ENCODE data around the gene IL1F10.
"Not testable (repeated sequence)": the region's sequence is repeated elsewhere in the genome, so short reads cannot be mapped to it uniquely, and the experiment has no call there.

IL1F10 gene

GRCh38 chr2:113093613-113093977 lies 25.8 kb downstream of the IL1F10 start:
- DNase-seq (ENCODE audit: low read depth, low spot score) = no peak
- TF ChIP-seq CTCF (IDR thresholded peaks at IDR 0.05; ENCODE audit: low read depth, low read length) = no peak
- in situ Hi-C loops (cut with HindIII; ENCODE audit: low sequenced_read_pairs) = no loop called here
- no peak overlapping the region for H3K4me3 ChIP-seq (ENCODE audit: low read depth, low read length)

GRCh38 chr2:113096306-113096705 lies 28.5 kb downstream of the IL1F10 start:
- H3K4me3 ChIP-seq (ENCODE audit: low read depth, low read length); DNase-seq (ENCODE audit: low read depth, low spot score); in situ Hi-C loops (cut with HindIII; ENCODE audit: low sequenced_read_pairs): not testable (repeated sequence)

- in situ Hi-C loops (cut with HindIII; ENCODE audit: low sequenced_read_pairs); H3K4me3 ChIP-seq (ENCODE audit: low read depth, low read length); DNase-seq (ENCODE audit: low read depth, low spot score): not testable (repeated sequence)
Measured at GRCh38 chr2:113096842-113097618, 29.3 kb downstream of the IL1F10 start.

- TF ChIP-seq CTCF (IDR thresholded peaks at IDR 0.05; ENCODE audit: low read depth, low read length) = no peak
- no peak for DNase-seq (ENCODE audit: low read depth, low spot score)
- in situ Hi-C loops (cut with HindIII; ENCODE audit: low sequenced_read_pairs) = no loop called here
- H3K4me3 ChIP-seq (ENCODE audit: low read depth, low read length) = no peak overlapping the region
Measured at GRCh38 chr2:113098041-113098440, 30.3 kb downstream of the IL1F10 start.

- TF ChIP-seq CTCF (IDR thresholded peaks at IDR 0.05; ENCODE audit: low read depth, low read length) = no peak
- no peak for DNase-seq (ENCODE audit: low read depth, low spot score)
- no peak overlapping the region for H3K4me3 ChIP-seq (ENCODE audit: low read depth, low read length)
- in situ Hi-C loops (cut with HindIII; ENCODE audit: low sequenced_read_pairs) = no loop called here
Measured at GRCh38 chr2:113098532-113098931, 30.8 kb downstream of the IL1F10 start.

GRCh38 chr2:113102133-113102532 lies 34.4 kb downstream of the IL1F10 start:
- no peak for DNase-seq (ENCODE audit: low read depth, low spot score)
- no peak overlapping the region for H3K4me3 ChIP-seq (ENCODE audit: low read depth, low read length)
- no peak for TF ChIP-seq CTCF (IDR thresholded peaks at IDR 0.05; ENCODE audit: low read depth, low read length)
- in situ Hi-C loops (cut with HindIII; ENCODE audit: low sequenced_read_pairs) = no loop called here

- DNase-seq (ENCODE audit: low read depth, low spot score) = no peak
- in situ Hi-C loops (cut with HindIII; ENCODE audit: low sequenced_read_pairs) = no loop called here
- TF ChIP-seq CTCF (IDR thresholded peaks at IDR 0.05; ENCODE audit: low read depth, low read length) = no peak
- H3K4me3 ChIP-seq (ENCODE audit: low read depth, low read length) = no peak overlapping the region
Measured at GRCh38 chr2:113103277-113103676, 35.5 kb downstream of the IL1F10 start.
